ENCODE results near the gene PLCG2. TPM values are rescaled to one million over a fixed set of nuclear protein-coding genes. Genes with fewer than 3 reads are reported as not detected.

Gene PLCG2
- polyA plus RNA-seq, 3 donors, result 19.5 to 47.4 (median 35.5) TPM

GRCh38 chr16:81816793-81817210 lies 37.7 kb downstream of the PLCG2 start:
- no peak overlapping the region for H3K4me3 Mint-ChIP-seq
- no peak for DNase-seq
- no peak overlapping the region for H3K4me3 ChIP-seq (replicated peaks in 1 of 3; ENCODE audit: low read depth in 2 of 3, low read length in 3 of 3)
- H3K4me1 ChIP-seq (ENCODE audit: control insufficient read depth in 1 of 2, insufficient read depth in 2 of 2, low read length in 2 of 2), result peaks cover 60 to 83% of the 10 kb centered on the region in 2 donors
- peak overlapping the region in 4 of 7 donors; percentile 3 to 78 (median 72) for H3K27ac Mint-ChIP-seq
- peaks cover 90% of the 10 kb centered on the region for H3K79me2 ChIP-seq (ENCODE audit: insufficient read depth, low read length)
- H4K20me1 ChIP-seq (ENCODE audit: insufficient read depth, low read length), result peaks cover 84% of the 10 kb centered on the region
- H3K9ac ChIP-seq (ENCODE audit: insufficient read depth, low read length, poor library complexity, severe bottlenecking), result no peak overlapping the region
- no peak overlapping the region for H3K4me2 ChIP-seq (replicated peaks; ENCODE audit: extremely low read depth, low read length, poor library complexity, severe bottlenecking)
- H3K36me3 ChIP-seq (replicated peaks in 1 of 2; ENCODE audit: control insufficient read depth in 1 of 2, insufficient read depth in 2 of 2, low read length in 2 of 2), result no peaks in the 10 kb centered on the region
- H3K9me3 ChIP-seq (replicated peaks in 1 of 2; ENCODE audit: control insufficient read depth in 1 of 2, insufficient read depth in 1 of 2, low read length in 2 of 2), result no peaks in the 10 kb centered on the region
- no peak for TF ChIP-seq CTCF (IDR thresholded peaks at IDR 0.05)
- no peak overlapping the region for H2AFZ ChIP-seq (ENCODE audit: insufficient read depth, low read depth, low read length, poor library complexity, severe bottlenecking)
- peaks cover 15 to 19% of the 10 kb centered on the region in 2 donors for H3K36me3 Mint-ChIP-seq
- H3K4me1 Mint-ChIP-seq, result peaks cover 82% of the 10 kb centered on the region
- H3K27me3 ChIP-seq (ENCODE audit: control insufficient read depth in 2 of 2, insufficient read depth in 2 of 2, low read length in 2 of 2), result no peaks in the 10 kb centered on the region
- WGBS (ENCODE audit: insufficient coverage), result 86% methylated on average over 5 of the region's 8 CpGs
- H3K9me3 Mint-ChIP-seq, result no peaks in the 10 kb centered on the region
- peak overlapping the region in 1 of 2 donors; percentile 62 for H3K27ac ChIP-seq (ENCODE audit: low read depth in 1 of 2, low read length in 2 of 2)
- intact Hi-C loops (cut with micrococcal nuclease), result no loop called here
- H3K27me3 Mint-ChIP-seq (ENCODE audit: low read depth in 3 of 3), result no peaks in the 10 kb centered on the region

DNA sequence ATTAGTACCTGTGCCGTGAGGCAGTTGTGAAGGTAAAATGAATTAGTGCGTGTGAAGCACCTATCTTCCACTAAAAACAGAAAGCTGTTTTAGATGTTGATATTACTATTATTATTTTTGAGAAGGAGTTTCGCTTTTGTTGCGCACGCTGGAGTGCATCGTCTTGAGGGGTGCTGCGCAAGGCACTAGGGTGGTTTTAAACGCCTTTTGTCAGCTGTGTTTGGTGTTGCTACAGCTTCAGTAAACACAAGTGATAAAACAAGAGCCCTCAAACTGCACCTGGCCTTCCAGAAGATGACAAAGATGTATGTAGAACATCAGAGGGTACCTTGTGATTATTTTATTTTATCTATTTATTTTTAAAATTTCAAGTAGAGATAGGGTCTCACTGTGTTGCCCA lies 38.2 kb downstream of the PLCG2 start:
- H3K9me3 ChIP-seq (replicated peaks in 1 of 2; ENCODE audit: control insufficient read depth in 1 of 2, insufficient read depth in 1 of 2, low read length in 2 of 2), result no peaks in the 10 kb centered on the region
- WGBS (ENCODE audit: insufficient coverage), result no CpG with 5 or more reads among the region's 8 CpGs
- peaks cover 64 to 88% of the 10 kb centered on the region in 2 donors for H3K4me1 ChIP-seq (ENCODE audit: control insufficient read depth in 1 of 2, insufficient read depth in 2 of 2, low read length in 2 of 2)
- H3K27ac ChIP-seq (ENCODE audit: low read depth in 1 of 2, low read length in 2 of 2), result peak overlapping the region; percentile 55 to 62
- no peaks in the 10 kb centered on the region for H3K36me3 ChIP-seq (replicated peaks in 1 of 2; ENCODE audit: control insufficient read depth in 1 of 2, insufficient read depth in 2 of 2, low read length in 2 of 2)
- TF ChIP-seq CTCF (IDR thresholded peaks at IDR 0.05), result no peak
- H3K79me2 ChIP-seq (ENCODE audit: insufficient read depth, low read length), result peaks cover 95% of the 10 kb centered on the region
- peak overlapping the region in 5 of 7 donors; percentile 43 to 94 (median 78) for H3K27ac Mint-ChIP-seq
- H3K9me3 Mint-ChIP-seq, result no peaks in the 10 kb centered on the region
- H3K9ac ChIP-seq (ENCODE audit: insufficient read depth, low read length, poor library complexity, severe bottlenecking), result no peak overlapping the region
- peaks cover 85% of the 10 kb centered on the region for H3K4me1 Mint-ChIP-seq
- DNase-seq, result no peak
- H3K27me3 Mint-ChIP-seq (ENCODE audit: low read depth in 3 of 3), result no peaks in the 10 kb centered on the region
- H3K27me3 ChIP-seq (ENCODE audit: control insufficient read depth in 2 of 2, insufficient read depth in 2 of 2, low read length in 2 of 2), result no peaks in the 10 kb centered on the region
- H3K36me3 Mint-ChIP-seq, result peaks cover 14 to 19% of the 10 kb centered on the region in 2 donors
- no peak overlapping the region for H3K4me3 ChIP-seq (replicated peaks in 1 of 3; ENCODE audit: low read depth in 2 of 3, low read length in 3 of 3)
- H3K4me2 ChIP-seq (replicated peaks; ENCODE audit: extremely low read depth, low read length, poor library complexity, severe bottlenecking), result no peak overlapping the region
- H3K4me3 Mint-ChIP-seq, result no peak overlapping the region
- H2AFZ ChIP-seq (ENCODE audit: insufficient read depth, low read depth, low read length, poor library complexity, severe bottlenecking), result no peak overlapping the region
- intact Hi-C loops (cut with micrococcal nuclease), result no loop called here
- peaks cover 89% of the 10 kb centered on the region for H4K20me1 ChIP-seq (ENCODE audit: insufficient read depth, low read length)

Measured in CD14-positive monocyte (primary cell).